ENCODE measurements around the gene SSC5D.

SSC5D gene

DNA sequence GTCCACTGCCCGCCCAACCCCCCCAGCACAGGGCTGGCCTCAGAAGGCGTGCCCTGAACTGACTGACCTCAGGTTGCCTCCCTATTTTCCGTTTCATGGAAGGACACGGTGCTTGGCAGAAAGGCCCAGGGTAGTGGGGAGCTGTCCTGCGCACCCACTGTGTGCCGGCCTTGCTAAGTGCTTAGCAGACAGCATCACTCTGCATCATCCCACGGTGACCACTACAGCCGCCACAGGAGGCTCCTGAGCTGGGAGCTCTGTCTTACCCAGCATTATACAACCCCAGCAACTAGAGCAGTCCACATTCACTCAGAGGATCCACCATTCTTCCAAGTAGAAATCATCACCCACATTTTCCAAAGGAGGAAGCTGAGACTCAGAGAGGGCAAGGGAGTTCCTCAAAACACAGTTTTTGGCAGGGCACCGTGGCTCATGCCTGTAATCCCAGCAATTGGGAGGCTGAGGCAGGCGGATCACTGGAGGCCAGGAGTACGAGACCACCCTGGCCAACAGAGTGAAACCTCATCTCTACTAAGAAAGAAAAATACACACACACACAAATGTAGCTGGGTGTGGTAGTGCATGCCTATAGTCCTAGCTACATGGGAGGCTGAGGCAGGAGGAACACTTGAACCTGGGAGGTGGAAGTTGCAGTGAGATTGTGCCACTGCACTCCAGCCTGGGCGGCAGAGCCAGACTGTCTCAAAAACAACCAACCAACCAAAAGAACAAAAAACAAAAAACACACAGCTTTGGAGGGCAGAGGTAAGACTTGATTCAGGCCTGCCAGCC, 47.1 kb downstream of the SSC5D start:
- no peak for DNase-seq (ENCODE audit: low read depth in 1 of 2, low spot score in 1 of 2)

DNA sequence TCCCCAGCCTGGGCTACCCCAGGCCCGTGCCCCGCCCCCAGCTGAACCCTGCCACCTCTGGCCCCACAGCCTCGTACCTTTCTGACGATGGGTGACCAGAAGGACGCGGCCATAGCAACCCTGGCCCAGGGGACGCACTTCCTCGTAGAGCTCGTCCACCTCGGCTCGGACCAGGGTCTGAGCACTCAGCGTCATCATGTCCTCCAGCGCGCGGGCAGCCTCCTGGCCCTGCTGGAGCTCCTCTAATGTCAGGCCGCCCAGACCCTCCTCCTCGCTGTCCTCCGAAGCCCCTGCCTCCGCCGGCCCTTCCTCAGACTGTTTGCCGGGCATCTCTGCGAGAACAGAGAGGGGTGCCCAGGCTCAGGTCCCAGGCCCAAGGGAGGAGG, 47.7 kb downstream of the SSC5D start:
- DNase-seq (ENCODE audit: low read depth in 1 of 2, low spot score in 1 of 2), result no peak

DNA sequence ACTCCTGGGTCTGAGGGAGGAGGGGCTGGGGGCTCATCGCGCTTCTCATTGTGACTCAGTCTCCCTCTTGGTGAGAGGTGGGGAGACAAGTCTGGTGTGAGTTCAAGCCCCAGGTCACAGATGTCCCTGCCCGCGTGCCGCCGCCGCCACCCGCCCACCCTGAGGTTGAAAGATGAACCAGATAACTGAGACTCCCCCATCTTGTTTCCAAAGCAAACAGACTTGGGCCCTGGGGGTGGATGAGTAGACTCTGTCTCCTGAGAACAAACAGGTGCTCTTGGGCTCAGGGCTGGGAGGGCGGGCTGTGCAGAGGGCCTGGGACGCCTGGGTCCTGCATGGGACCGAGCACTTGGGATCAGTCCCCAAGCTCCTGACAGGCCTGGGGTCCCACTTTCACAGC, 48.1 kb downstream of the SSC5D start:
- DNase-seq (ENCODE audit: low read depth in 1 of 2, low spot score in 1 of 2), result no peak

DNA sequence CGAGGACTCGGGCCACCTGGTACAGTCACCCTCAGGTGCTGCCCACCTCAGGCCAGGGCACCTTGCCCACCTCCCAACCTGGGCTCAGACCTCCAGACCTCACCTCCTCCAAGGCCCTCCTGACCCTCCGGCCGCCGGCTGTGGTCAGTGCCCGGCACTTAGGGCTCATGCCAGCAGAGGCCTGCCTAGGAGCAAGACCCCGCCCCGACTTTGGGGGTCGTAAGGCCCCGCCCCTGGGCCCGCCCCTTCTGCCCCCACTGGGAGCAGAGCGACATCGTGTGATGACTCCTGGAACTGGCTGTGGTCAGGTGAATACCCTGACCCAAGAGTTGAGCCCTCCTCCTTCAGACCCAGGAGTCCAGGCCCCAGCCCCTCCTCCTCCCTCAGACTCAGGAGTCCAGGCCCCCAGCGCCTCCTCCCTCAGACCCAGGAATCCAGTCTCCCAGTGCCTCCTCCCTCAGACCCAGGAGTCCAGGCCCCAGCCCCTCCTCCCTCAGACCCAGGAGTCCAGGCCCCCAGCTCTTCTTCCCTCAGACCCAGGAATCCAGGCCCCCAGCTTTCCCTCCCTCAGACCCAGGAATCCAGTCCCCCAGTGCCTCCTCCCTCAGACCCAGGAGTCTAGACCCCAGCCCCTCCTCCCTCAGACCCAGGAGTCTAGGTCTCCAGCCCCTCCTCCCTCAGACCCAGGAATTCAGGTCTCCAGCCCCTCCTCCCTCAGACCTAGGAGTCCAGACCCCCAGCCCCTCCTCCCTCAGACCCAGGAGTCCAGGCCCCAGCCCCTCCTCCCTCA, 48.9 kb downstream of the SSC5D start, which contains the start of gene SBK2:
Gene SBK2 (minus strand): TSS at position 183 of the 790 bp plus-strand sequence. CDS start 839 bp downstream, outside the sequence.
- no peak for DNase-seq (ENCODE audit: low read depth in 1 of 2, low spot score in 1 of 2)

DNA sequence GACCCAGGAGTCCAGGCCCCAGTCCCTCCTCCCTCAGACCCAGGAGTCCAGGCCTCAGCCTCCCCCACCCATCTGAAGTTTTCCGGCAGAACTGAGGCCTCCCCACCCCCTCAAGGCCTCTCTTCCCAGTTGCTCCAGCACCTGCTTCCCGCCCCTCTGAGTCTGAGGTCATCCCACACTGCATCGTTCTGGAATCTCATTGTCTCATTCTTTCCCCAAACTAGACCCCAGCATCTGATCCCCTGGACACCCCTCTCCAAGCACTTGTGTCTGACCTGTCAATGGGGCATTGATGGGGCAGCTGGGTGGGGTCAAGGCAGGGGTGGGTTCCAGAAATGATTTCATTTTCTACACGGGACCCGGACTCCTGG, 49.5 kb downstream of the SSC5D start:
- no peak for DNase-seq (ENCODE audit: low read depth in 1 of 2, low spot score in 1 of 2)

DNA sequence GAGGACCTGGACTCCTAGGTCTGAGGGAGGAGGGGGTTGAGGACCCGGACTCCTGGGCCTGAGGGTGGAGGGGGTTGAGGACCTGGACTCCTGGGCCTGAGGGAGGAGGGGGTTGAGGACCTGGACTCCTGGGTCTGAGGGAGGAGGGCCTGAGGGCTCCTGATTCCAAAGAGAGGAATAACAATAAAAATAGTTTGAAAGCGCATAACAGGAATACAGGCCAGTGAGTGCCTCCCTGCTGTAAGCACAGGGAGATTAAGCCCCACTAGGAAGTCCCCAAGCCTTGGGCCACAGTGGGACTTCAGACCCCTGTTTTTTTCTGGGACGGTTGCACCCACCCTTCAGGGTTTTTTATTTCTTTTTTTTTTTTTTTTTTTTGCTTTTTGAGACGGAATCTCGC, 49.9 kb downstream of the SSC5D start:
- DNase-seq (ENCODE audit: low read depth in 1 of 2, low spot score in 1 of 2), result no peak

DNA sequence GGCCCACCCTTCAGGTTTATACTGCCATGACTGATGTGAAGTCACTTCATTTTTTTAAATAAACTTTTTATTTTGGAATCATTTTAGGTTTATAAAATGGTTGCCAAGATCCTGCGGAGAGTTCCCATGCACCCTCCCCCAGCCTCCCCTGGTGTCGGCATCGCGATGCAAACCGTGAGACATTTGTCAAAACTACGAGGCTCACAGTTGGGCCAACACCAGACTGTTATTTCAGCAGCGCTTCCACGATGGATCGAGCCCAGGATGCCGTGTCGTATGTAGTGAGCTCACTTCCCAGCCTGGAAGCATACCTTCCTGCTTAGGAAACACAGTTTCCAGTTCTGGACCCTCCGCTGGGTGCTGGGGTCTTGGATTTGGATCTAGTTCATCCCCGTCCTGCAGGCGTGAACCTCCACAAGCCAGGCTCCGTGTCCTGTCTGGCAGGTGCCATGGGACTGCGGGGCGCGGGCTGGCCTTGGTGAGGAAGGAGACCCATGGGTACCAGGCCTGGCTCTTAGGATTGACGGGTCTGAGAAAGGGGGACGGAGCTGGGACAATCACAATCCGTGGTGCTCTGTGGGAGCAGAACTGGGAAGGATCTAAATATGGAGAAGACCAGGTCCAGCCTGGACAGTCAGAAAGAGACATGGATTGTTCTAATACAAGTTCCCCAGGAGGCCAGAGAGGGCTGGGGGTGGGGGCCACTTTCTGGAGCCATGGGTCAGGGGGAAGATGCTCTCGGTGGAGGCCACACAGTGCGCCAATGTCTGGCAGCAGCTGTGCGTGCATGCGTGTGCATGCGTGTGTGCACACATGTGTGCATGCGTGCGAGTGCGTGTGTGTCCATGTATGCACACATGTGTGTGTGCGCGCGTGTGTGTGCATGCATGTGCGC, 51.1 kb downstream of the SSC5D start:
- no peak for DNase-seq (ENCODE audit: low read depth in 1 of 2, low spot score in 1 of 2)

DNA sequence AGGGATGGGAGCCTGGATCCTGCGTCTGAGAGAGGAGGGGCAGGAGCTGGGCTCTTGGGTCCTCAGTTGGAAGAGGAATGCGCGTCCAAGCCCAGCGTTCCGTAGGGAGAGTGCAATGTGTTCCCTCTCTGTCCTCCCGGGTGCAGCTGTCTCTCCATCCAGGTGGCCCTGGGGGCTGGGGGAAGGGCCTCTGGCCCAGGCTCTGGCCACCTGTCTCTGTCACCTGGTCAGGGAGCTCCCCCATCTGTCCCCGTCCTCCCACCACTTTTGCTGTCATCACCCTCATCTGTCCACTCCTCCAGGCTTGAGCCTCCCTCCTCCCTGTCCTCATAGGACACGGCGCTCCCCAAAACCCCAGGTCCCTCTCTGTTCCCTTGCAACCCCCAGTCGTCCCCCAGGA, 52.4 kb downstream of the SSC5D start:
- DNase-seq (ENCODE audit: low read depth in 1 of 2, low spot score in 1 of 2), result no peak

DNA sequence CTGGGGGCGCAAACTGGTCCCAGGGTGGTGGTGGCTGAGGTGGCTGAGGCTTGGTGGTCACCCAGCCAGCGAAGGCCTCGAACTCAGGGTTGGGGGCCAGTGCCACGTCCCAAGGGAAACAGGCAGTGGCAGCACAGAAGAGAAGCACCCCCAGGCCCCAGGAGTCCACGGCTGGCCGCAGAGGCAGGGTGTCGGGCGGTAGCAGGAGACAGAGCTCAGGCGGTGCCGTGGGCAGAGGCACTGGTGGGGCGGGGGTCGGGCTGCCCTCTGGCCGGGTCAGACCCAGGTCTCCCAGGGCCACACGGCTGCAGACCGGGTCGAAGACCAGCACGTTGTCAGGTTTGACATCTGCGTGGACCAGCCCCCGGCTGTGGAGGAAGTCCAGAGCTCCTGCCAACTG, 52.9 kb downstream of the SSC5D start:
- no peak for DNase-seq (ENCODE audit: low read depth in 1 of 2, low spot score in 1 of 2)

DNA sequence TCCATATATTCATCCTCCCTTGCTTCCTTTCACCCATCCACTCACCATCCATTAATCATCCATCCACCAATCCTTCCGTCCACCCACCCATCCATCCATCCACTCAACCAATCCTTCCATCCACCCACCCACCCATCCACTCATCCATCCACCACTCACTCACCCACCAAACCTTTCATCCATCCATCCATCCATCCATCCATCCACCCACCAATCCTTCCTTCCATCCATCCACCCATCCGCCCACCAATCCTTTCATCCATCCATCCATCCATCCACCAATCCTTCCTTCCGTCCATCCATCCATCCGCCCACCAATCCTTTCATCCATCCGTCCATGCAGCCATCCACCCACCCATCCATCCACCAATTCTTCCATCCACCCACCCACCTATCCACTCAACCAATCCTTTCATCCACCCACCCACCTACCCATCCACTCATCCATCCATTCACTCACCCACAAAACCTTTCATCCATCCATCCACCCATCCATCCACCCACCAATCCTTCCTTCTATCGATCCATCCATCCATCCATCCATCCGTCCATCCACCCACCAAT, 54.1 kb downstream of the SSC5D start:
- DNase-seq (ENCODE audit: low read depth in 1 of 2, low spot score in 1 of 2), result no peak

DNA sequence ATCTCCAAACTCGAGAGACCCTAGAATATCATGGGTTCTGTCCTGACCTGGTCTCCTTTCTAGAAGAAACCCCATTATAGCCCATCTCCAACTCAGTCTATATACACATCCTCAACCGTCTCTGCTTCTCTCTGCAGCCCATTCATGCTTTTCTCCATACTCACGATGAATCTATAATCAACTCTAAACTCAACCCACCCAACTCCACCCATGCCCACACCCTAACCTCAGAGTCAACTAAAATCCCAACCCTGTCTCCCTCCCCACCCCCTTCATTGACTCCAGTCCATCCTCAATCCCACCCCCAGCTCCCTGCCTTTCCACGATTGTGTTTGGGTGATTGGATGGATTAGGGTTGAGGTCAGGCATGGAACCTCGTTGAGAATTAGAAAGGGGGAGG, 55.3 kb downstream of the SSC5D start:
- DNase-seq (ENCODE audit: low read depth in 1 of 2, low spot score in 1 of 2), result no peak

DNA sequence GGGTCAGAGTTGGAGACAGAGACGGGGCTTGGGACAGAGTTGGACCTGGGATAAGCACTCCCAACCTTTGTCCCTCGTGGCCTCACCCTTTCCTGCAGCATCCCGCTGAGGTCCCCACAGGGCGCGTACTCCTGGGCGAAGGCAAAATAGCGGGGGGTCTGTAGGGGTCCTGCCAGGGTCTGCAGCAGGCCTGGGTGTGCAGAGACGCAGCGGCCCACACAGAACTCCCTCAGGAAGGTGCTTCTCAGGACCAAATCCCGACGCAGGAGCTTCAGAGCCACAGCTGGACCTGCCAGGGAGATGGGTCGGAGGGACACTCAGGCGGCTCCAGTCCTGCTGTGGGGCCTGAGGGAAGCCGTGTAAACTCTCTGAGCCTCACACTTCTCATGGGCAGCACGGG, 55.8 kb downstream of the SSC5D start:
- no peak for DNase-seq (ENCODE audit: low read depth in 1 of 2, low spot score in 1 of 2)

DNA sequence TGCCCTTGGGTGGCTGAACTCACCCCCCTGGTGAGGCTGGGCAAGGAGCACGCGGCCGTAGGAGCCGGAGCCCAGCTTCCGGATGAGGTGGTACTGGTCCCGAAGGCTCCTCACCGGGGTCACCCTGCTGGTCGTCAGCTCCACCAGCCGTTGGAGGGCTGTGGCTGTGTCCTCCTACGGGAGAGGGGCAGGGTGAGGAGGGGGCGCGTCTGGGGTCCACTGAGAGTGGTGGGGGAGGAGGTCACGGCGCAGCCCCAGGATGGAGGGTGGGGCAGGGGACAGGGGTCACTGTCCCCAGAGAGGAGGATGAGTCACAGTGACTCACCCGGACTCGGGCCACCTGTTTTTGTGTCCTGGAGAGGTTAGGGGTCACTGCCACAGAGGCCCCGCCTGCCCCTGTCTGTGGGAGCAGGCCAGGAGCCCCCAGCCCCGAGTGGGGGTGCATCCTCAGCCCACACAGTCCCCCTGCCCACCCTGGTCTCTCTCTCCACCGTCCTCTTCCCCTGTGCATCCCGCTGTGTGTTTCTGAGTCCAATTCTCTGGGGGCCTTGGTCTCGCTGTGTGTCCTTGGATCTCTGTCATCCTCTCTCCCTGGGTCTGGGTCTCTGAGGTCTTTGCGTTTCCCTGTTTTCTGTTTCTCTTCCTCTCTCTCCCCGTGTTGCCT, 56.7 kb downstream of the SSC5D start:
- DNase-seq (ENCODE audit: low read depth in 1 of 2, low spot score in 1 of 2), result no peak

DNA sequence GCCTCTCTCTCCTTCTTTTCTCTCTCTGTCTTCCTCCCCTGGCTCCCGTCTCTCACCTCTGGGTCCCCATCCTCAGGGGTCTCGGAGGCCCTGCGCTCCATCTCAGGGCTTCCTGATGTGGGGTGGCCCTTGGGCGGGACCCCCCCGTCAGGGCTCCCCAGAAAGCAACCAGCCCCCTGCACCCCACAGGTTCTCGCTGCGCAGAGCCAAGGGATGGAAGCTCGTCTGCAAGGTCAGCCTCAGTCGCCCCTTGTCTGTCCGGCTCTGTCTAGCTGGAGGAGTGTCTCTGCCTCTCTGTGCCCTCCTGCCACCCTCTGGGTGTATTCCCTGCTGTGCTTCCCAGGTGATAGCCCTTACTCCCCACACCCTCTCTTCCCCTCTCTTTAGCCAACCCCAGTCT, 57.2 kb downstream of the SSC5D start, which contains the start of gene SBK3:
Gene SBK3 (minus strand): TSS at position 101 of the 400 bp plus-strand sequence. CDS start 0 bp downstream, at position 101.
- no peak for DNase-seq (ENCODE audit: low read depth in 1 of 2, low spot score in 1 of 2)

DNA sequence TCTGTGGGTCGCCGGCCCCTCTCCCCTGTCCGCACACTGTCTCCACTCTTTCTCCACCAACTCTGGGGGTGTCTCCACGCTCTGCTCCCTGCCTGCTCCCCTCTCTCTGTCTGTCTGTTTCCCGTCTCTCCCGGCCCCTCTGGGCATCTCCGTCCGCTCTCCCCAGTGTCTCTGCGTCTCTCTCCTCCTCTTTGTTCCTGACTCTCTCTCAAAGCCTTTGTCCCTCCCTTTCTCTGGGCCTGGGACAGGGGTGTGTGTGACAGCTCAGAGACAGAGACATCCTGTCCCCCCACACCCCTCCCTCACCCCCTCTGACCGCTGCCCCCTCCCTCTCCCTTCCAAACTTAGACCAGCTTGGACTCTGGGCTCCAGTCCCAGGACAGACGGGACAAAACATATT, 57.8 kb downstream of the SSC5D start:
- DNase-seq (ENCODE audit: low read depth in 1 of 2, low spot score in 1 of 2), result no peak

DNA sequence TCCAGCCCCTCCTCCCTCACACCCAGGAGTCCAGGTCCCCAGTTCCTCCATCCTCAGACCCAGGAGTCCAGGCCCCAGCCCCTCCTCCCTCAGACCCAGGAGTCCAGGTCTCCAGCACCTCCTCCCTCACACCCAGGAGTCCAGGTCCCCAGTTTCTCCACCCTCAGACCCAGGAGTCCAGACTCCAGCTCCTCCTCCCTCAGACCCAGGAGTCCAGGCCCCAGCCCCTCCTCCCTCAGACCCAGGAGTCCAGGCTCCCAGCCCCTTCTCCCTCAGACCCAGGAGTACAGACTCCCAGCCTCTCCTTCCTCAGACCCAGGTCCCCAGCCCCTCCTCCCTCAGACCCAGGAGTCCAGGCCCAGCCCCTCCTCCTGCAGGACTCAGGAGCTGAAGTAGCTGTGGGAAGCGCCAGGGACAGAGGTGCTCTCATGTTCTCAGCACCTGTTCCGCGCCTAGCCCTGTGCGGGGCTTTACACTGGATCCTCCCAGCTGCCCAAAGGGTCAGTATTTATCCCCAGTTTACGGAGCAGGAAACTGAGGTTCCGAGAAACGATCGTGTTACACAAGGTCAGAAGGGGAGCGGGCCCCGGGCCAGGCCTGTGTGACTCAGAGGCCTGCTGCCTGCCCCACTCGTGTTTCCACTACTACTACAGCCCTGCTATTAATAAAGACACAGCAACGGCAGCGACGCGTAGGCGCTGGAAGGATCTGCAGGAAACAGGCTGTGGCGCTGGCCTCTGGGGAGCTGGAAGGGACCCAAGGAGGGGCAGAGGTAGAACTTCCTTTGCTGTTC, 58.8 kb downstream of the SSC5D start:
- DNase-seq (ENCODE audit: low read depth in 1 of 2, low spot score in 1 of 2), result no peak

DNA sequence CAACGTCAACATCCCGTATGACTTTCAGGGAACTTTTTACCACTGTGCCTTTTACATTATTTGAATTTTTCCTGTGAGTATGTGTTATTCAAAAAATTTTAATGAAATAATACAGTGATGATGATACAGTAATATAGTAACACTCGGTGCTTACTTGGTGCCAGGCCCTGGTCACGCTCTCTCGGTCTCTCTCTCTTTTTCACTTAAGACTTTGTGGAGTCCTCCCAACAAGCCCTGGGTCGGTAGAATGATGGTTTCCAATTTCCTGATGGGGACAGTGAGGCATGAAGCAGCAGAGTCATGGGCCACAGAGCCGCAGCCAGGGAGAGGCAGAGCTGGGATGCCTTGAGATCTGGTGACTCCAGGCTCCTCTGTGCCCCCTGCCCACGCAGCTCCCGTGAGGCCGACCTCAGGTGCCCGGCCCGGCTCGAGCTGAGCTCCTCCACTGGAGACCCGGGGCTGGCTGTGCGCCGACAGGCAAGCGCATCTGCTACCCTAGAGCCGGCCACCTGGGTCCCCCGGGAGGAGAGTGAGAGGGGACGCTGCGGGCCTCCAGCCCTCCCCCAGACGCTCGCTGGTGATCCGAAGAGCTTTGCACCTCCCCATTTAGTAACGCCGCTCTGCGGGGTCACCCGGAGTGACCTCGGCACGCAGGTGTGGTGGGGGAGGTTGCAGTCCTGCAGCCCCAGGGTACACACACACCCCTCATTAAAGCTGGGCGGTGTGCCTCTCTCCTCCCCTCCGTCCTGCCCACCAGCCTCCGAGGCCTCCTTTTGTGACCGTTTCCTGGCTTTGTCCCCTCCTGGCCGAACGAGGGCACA, 61.5 kb downstream of the SSC5D start:
- no peak for DNase-seq (ENCODE audit: low read depth in 1 of 2, low spot score in 1 of 2)

DNA sequence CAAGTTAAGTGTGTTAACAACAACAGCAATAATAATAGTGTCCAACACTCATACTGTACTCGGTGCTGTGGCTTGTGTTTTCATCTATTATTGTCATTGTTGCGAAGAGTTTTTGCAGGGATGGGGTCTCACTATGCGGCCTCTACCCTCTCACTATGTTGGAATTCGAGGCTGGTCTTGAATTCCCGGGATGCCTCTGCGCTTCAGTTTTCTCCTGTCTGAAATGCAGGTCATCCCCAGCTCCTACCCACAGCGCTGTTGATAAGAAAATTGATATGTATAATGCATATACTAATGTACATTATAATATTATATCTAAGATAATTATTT, 62.0 kb downstream of the SSC5D start:
- DNase-seq (ENCODE audit: low read depth in 1 of 2, low spot score in 1 of 2), result no peak

DNA sequence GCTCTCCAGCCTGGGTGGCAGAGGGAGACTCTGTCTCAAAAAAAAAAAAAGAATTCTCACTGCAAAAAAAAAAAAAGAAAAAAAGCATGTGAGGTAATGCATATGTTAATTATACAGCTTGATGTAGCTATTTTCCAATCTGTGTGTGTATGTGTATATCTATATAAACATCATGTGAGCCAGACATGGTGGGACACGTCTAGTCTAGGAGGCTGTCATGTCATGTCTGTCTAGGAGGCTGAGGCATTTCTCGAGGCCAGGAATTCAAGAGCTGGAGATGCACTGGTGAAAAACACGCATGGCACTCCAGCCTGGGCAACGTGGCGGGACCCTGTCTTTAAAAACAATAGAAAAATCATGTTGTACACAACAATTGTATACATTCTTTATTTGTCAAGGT, 64.0 kb downstream of the SSC5D start:
- DNase-seq (ENCODE audit: low read depth in 1 of 2, low spot score in 1 of 2), result no peak
